KMS-11 (cell line): ENCODE data around the gene AP5Z1.

ENCODE experiments used
- H2AFZ ChIP-seq: fragments of 200-600 bp; sonication (generic); 2 replicates; pipeline ENCODE4 v1.6.1; 2016; ENCODE audit warnings: antibody characterized with exemption, mixed run types, low read depth
- H3K27ac ChIP-seq: fragments of 200-600 bp; sonication (generic); 2 replicates; pipeline ENCODE4 v1.6.1; 2016; ENCODE audit warnings: mild to moderate bottlenecking, mixed run types
- H3K27me3 ChIP-seq: fragments of 200-600 bp; sonication (generic); 2 replicates; pipeline ENCODE4 v1.6.1; 2017; ENCODE audit warnings: mild to moderate bottlenecking, low read depth, mixed run types, moderate library complexity; ENCODE audit not compliant: insufficient read depth
- H3K36me3 ChIP-seq: fragments of 200-600 bp; sonication (generic); 2 replicates; pipeline ENCODE4 v1.6.1; 2017; ENCODE audit warnings: mild to moderate bottlenecking, mixed run types; ENCODE audit not compliant: insufficient read depth
- H3K4me1 ChIP-seq: fragments of 200-600 bp; sonication (generic); 2 replicates; pipeline ENCODE4 v1.6.1; 2016; ENCODE audit warnings: mild to moderate bottlenecking, low read depth, mixed run types; ENCODE audit not compliant: poor library complexity, severe bottlenecking
- H3K4me2 ChIP-seq: fragments of 200-600 bp; sonication (generic); 2 replicates; pipeline ENCODE4 v1.7.0; 2016; ENCODE audit warnings: mild to moderate bottlenecking, mixed run types
- H3K4me3 ChIP-seq: fragments of 200-600 bp; sonication (generic); IDR thresholded peaks from 2 replicates; pipeline ENCODE4 v1.6.1; 2017; ENCODE audit warnings: low read depth, low read length, mixed read lengths; ENCODE audit not compliant: insufficient read depth
- H3K79me2 ChIP-seq: fragments of 200-600 bp; sonication (generic); 2 replicates; pipeline ENCODE4 v1.6.1; 2016; ENCODE audit warnings: low read depth, mixed run types; ENCODE audit not compliant: insufficient read depth
- H3K9ac ChIP-seq: fragments of 200-600 bp; sonication (generic); 2 replicates; pipeline ENCODE4 v1.6.1; 2016; ENCODE audit warnings: mild to moderate bottlenecking, mixed run types
- H4K20me1 ChIP-seq: fragments of 200-600 bp; sonication (generic); 2 replicates; pipeline ENCODE4 v1.6.1; 2016; ENCODE audit warnings: mild to moderate bottlenecking, mixed run types; ENCODE audit not compliant: insufficient read depth
- TF ChIP-seq, protein P1 (sequence below): fragments of 200-600 bp; sonication (generic); conservative IDR thresholded peaks from 2 replicates; pipeline ENCODE4 v1.6.1; 2017; ENCODE audit warnings: low read depth, mild to moderate bottlenecking, antibody characterized with exemption, low read length, moderate library complexity, mixed read lengths

AP5Z1 gene

DNA sequence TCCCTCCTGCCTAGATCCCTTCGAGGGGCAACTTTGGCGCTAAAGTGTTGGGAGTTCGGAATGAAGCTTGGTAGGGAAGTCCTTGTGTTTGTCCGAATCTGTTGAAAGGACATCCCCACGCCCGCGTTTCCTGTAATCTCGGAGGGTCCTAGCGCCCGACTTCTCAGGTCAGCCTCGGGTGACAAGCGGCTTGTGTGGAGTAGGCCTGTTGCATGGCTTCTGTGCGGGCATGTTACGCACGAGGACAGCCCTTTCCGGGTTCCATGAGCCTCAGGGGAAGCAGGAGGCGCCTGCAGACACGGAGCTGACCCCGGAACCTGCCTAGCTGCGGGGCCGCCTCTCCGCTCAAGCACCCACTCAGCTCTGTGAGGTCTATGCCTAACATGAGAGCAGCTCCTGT is 28.4 kb upstream of the AP5Z1 start:
- H2AFZ ChIP-seq, result no peak overlapping the region
- H3K9ac ChIP-seq, result no peak overlapping the region
- peaks cover 72% of the 10 kb centered on the region for H3K79me2 ChIP-seq
- H3K27ac ChIP-seq, result peak overlapping the region; percentile 73; the same call in 1 of the 2 replicates
- no peak overlapping the region for H3K4me3 ChIP-seq
- TF ChIP-seq, protein P1, sequence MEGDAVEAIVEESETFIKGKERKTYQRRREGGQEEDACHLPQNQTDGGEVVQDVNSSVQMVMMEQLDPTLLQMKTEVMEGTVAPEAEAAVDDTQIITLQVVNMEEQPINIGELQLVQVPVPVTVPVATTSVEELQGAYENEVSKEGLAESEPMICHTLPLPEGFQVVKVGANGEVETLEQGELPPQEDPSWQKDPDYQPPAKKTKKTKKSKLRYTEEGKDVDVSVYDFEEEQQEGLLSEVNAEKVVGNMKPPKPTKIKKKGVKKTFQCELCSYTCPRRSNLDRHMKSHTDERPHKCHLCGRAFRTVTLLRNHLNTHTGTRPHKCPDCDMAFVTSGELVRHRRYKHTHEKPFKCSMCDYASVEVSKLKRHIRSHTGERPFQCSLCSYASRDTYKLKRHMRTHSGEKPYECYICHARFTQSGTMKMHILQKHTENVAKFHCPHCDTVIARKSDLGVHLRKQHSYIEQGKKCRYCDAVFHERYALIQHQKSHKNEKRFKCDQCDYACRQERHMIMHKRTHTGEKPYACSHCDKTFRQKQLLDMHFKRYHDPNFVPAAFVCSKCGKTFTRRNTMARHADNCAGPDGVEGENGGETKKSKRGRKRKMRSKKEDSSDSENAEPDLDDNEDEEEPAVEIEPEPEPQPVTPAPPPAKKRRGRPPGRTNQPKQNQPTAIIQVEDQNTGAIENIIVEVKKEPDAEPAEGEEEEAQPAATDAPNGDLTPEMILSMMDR, result no peak
- peak overlapping the region; percentile 98 for H3K4me2 ChIP-seq
- H3K27me3 ChIP-seq, result no peaks in the 10 kb centered on the region
- H3K36me3 ChIP-seq, result peaks cover 6% of the 10 kb centered on the region; the same call in 1 of the 2 replicates
- H3K4me1 ChIP-seq, result peaks cover 53% of the 10 kb centered on the region
- no peaks in the 10 kb centered on the region for H4K20me1 ChIP-seq

DNA sequence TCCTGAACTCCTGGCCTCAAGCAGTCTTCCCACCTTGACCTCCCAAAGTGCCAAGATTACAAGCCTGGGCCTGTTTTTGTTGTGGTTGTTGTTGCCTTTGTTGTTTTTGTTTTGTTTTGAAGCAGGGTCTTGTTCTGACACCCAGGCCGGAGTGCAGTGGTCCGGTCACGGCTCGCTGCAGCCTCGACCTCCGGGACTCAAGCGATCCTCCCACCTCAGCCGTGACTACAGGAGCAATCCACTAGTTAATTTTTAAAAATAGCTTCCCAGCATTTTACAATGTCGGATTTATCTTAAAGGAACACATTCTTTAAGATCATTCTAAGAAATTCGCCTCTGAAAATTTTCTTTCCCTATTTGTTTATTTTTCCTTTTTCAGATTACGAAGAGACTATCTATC is 27.7 kb upstream of the AP5Z1 start:
- Histone ChIP-seq H2AFZ (no peak overlapping the region), H3K79me2 (peaks cover 70% of the 10 kb centered on the region), H3K27ac (no peak overlapping the region), H3K9ac (no peak overlapping the region), H4K20me1 (no peaks in the 10 kb centered on the region), H3K36me3 (peaks cover 6% of the 10 kb centered on the region; the same call in 1 of the 2 replicates), H3K4me3 (no peak overlapping the region), H3K4me1 (peaks cover 47% of the 10 kb centered on the region), H3K4me2 (no peak overlapping the region), H3K27me3 (no peaks in the 10 kb centered on the region)
- TF ChIP-seq, protein P1, result no peak

DNA sequence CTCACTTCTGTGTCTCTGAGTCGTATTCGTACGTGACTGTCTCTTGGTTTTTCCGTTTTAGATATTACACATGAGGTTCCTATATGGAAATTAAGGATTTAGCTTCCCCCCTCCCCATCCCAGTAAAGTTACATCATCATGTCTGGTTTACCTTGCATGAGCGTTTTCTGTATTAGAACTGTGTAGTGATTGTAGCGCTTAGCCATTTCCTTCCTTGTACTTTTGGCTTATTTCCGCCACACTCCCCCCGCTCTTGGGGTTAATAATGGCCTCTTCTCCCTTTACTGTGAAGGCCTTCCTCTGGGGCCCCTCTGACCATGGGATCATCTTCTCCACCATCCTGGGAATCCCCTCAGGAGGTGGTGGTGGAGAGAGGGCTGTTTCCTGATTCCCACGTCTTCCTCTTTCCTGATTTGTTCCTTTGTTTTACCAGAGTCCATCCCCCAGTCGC is 27.2 kb upstream of the AP5Z1 start:
- H3K36me3 ChIP-seq, result peaks cover 6% of the 10 kb centered on the region; the same call in 1 of the 2 replicates
- H3K27ac ChIP-seq, result no peak overlapping the region
- peaks cover 42% of the 10 kb centered on the region for H3K4me1 ChIP-seq
- H3K4me3 ChIP-seq, result no peak overlapping the region
- no peak overlapping the region for H3K4me2 ChIP-seq
- H3K27me3 ChIP-seq, result no peaks in the 10 kb centered on the region
- H3K79me2 ChIP-seq, result peaks cover 70% of the 10 kb centered on the region
- no peak overlapping the region for H3K9ac ChIP-seq
- TF ChIP-seq, protein P1, result no peak
- no peaks in the 10 kb centered on the region for H4K20me1 ChIP-seq
- H2AFZ ChIP-seq, result no peak overlapping the region

DNA sequence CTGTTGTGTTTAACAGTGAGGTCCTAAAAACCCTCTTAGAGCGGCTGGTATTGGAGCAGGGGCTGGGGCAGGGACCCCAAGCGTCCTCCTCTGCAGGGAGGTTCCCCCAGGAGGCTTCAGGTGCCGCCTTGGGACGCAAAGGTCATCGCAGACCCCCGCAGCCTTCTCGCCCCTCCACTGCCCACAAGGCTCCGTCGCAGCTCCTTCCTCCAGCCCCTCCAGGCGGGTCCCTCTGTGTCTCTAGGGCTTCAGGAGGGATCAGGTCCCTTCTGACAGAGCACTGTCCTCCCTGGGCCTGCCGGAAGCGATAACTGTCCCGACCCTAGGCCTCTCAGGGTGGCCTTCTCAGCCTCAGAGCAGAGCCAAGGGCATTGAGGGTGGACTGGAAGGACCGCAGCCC is 26.1 kb upstream of the AP5Z1 start:
- no peak overlapping the region for H3K4me2 ChIP-seq
- H3K9ac ChIP-seq, result no peak overlapping the region
- H3K36me3 ChIP-seq, result peaks cover 6% of the 10 kb centered on the region; the same call in 1 of the 2 replicates
- peaks cover 31% of the 10 kb centered on the region for H3K4me1 ChIP-seq
- no peak overlapping the region for H3K4me3 ChIP-seq
- no peaks in the 10 kb centered on the region for H3K27me3 ChIP-seq
- H3K27ac ChIP-seq, result no peak overlapping the region
- no peaks in the 10 kb centered on the region for H4K20me1 ChIP-seq
- H2AFZ ChIP-seq, result no peak overlapping the region
- TF ChIP-seq, protein P1, result no peak
- peaks cover 70% of the 10 kb centered on the region for H3K79me2 ChIP-seq
